Vagina (tissue), 2 donors: ENCODE results near the gene OR6B1. TPM values are rescaled to one million over a fixed set of nuclear protein-coding genes. Genes with fewer than 3 reads are reported as not detected.

Experiments used
- DNase-seq, 2 donors: peaks; one replicate each; pipeline ENCODE4 v3.0.0-alpha.2; 2017; ENCODE audit errors: extremely low spot score in 2 of 2
- H3K27ac ChIP-seq: fragments of 200-600 bp; sonication (generic); one replicate; pipeline ENCODE4 v1.5.1; 2019
- H3K27me3 ChIP-seq: fragments of 200-600 bp; sonication (generic); one replicate; pipeline ENCODE4 v1.5.1; 2019
- H3K36me3 ChIP-seq, 2 donors: fragments of 200-600 bp; sonication (generic); one replicate each; pipeline ENCODE4 v1.5.1; 2017 to 2019
- H3K4me1 ChIP-seq: fragments of 200-600 bp; sonication (generic); one replicate; pipeline ENCODE4 v1.5.1; 2019
- H3K4me3 ChIP-seq, 2 donors: fragments of 200-600 bp; sonication (generic); 1 replicate in 1 of 2; 2 replicates in 1 of 2; pipeline ENCODE4 v1.5.1; 2016 to 2019
- H3K9me3 ChIP-seq: fragments of 200-600 bp; sonication (generic); one replicate; pipeline ENCODE4 v1.5.1; 2019
- POLR2A ChIP-seq, 2 donors: fragments of 450-650 bp; IDR thresholded peaks; one replicate each; pipeline ENCODE4 v1.6.1; 2017; ENCODE audit warnings: antibody characterized with exemption in 2 of 2, mild to moderate bottlenecking in 2 of 2, moderate library complexity in 2 of 2
- POLR2AphosphoS5 ChIP-seq, 2 donors: sonication (generic); formaldehyde crosslinking; IDR thresholded peaks; one replicate each; pipeline ENCODE4 v1.9.0; 2017; ENCODE audit warnings: antibody characterized with exemption in 2 of 2, mild to moderate bottlenecking in 2 of 2, low read depth in 1 of 2; ENCODE audit not compliant: insufficient read depth in 1 of 2
- intact Hi-C: fragments of 100-400 bp; cut with DNase I; formaldehyde crosslinking; loops from one replicate; pipeline ENCODE4 v1.15.1; 2023
- total RNA-seq: library from RNA; depleted of rRNA; stranded (reverse); fragments of >200 nt; gene quantifications from one replicate; pipeline ENCODE4 v1.2.3, GENCODE V29; 2016
- TF ChIP-seq, protein P1 (sequence below), 3 experiments: fragments of 450-650 bp in 2 of 3; fragments of 200-600 bp in 1 of 3; sonication (generic) in 1 of 3; IDR thresholded peaks; one replicate each; pipeline ENCODE4 v1.5.1; 2017 to 2019; ENCODE audit warnings: antibody characterized with exemption in 3 of 3, mild to moderate bottlenecking in 2 of 3, moderate library complexity in 2 of 3

Gene OR6B1
- total RNA-seq, 1 donor from 2014 or later = not detected

DNA sequence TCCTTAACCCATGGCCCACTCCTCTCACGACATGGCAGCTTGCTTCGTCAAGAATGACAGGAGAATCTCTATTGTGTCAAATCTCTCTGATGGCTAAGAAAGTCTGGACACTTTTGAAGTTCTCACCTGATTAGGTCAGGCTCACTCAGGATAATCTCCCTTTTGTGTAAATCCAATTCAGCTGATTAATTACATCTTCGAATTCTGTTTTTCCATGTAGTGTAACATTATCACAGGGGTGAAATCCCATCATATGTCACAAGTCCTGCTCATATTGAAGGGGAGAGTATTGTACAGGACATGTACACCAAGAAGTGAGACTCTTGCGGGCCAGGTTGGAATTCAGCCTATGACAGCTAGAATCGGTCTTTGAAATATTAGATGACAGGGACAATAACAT, 16.2 kb upstream of the OR6B1 start:
- TF ChIP-seq, protein P1, sequence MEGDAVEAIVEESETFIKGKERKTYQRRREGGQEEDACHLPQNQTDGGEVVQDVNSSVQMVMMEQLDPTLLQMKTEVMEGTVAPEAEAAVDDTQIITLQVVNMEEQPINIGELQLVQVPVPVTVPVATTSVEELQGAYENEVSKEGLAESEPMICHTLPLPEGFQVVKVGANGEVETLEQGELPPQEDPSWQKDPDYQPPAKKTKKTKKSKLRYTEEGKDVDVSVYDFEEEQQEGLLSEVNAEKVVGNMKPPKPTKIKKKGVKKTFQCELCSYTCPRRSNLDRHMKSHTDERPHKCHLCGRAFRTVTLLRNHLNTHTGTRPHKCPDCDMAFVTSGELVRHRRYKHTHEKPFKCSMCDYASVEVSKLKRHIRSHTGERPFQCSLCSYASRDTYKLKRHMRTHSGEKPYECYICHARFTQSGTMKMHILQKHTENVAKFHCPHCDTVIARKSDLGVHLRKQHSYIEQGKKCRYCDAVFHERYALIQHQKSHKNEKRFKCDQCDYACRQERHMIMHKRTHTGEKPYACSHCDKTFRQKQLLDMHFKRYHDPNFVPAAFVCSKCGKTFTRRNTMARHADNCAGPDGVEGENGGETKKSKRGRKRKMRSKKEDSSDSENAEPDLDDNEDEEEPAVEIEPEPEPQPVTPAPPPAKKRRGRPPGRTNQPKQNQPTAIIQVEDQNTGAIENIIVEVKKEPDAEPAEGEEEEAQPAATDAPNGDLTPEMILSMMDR (IDR thresholded peaks at IDR 0.05) = no peak
- TF ChIP-seq POLR2A (IDR thresholded peaks at IDR 0.05) = no peak
- TF ChIP-seq POLR2AphosphoS5 (IDR thresholded peaks at IDR 0.05; ENCODE audit: insufficient read depth in 1 of 2, low read depth in 1 of 2) = no peak
- intact Hi-C loops = no loop called here
- Histone ChIP-seq H3K4me3 (no peak overlapping the region), H3K4me1 (no peaks in the 10 kb centered on the region), H3K9me3 (no peaks in the 10 kb centered on the region), H3K27me3 (no peaks in the 10 kb centered on the region), H3K36me3 (no peaks in the 10 kb centered on the region), H3K27ac (no peak overlapping the region)
- no peak for DNase-seq

DNA sequence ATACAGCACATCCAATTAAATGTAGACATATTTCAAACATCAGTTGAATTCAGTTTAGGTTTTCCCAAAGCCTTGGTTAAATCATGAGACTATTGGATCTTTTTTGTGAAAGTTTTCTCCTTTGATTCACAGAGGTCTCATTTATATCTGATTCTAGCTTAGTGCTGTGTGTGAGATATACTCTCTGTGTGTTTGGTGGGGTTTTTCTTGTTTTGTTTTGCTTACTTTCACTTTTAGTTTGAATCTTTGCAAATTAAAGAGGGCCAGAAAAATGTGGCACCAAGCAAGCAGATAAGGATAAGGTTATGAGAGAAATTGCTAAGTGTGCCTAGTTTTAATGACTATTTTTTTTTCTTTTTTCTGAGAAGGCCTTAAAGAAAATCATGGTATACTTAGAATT, 12.6 kb upstream of the OR6B1 start:
- Histone ChIP-seq H3K27ac (no peak overlapping the region), H3K27me3 (no peaks in the 10 kb centered on the region), H3K9me3 (no peaks in the 10 kb centered on the region), H3K36me3 (no peaks in the 10 kb centered on the region), H3K4me3 (no peak overlapping the region), H3K4me1 (no peaks in the 10 kb centered on the region)
- TF ChIP-seq, protein P1 (IDR thresholded peaks at IDR 0.05) = no peak
- TF ChIP-seq POLR2A (IDR thresholded peaks at IDR 0.05) (no peak), POLR2AphosphoS5 (IDR thresholded peaks at IDR 0.05; ENCODE audit: insufficient read depth in 1 of 2, low read depth in 1 of 2) (no peak)
- DNase-seq = no peak
- intact Hi-C loops = no loop called here

DNA sequence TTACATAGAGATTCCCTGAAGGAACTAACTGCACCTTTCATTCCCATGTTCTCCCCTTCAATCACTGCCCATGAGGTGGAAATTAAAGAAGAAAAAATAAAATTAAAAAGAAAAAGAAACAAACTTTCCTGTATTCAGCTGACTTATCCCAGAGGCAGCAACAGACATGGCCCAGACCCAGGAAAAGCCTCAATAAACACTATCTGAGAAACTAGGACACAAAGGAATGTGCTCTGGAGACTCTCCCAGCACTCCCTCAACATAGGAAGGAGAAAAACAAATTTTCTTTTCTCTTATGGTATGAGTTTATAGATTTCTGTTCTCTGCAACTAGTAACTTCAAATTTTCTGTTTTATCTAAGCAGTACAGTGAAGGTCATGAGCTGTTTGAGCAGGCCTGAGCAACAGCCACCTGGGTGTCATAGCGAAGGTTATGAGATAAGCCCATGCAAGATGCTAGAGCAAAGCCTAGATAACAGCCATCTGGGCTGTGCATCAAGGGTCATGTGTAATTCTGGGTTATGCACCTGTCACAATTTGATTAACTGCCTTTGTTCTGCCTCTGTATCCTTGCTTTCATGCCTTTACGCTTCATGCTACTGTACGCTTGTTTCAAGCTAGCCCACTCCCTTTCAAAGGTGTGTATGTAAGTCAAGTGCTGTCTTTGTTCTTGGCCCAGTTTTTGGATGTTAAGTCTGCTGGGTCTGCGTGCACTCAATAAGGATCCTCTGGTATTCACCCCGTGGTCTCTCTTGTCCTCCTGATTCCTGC, 11.0 kb upstream of the OR6B1 start:
- H3K27me3 ChIP-seq = no peaks in the 10 kb centered on the region
- TF ChIP-seq POLR2A (IDR thresholded peaks at IDR 0.05) (no peak), POLR2AphosphoS5 (IDR thresholded peaks at IDR 0.05; ENCODE audit: insufficient read depth in 1 of 2, low read depth in 1 of 2) (no peak)
- TF ChIP-seq, protein P1 (IDR thresholded peaks at IDR 0.05) = no peak
- no peak overlapping the region for H3K4me3 ChIP-seq
- DNase-seq = no peak
- no peak overlapping the region for H3K27ac ChIP-seq
- intact Hi-C loops = no loop called here
- no peaks in the 10 kb centered on the region for H3K4me1 ChIP-seq
- H3K9me3 ChIP-seq = no peaks in the 10 kb centered on the region
- no peaks in the 10 kb centered on the region for H3K36me3 ChIP-seq

DNA sequence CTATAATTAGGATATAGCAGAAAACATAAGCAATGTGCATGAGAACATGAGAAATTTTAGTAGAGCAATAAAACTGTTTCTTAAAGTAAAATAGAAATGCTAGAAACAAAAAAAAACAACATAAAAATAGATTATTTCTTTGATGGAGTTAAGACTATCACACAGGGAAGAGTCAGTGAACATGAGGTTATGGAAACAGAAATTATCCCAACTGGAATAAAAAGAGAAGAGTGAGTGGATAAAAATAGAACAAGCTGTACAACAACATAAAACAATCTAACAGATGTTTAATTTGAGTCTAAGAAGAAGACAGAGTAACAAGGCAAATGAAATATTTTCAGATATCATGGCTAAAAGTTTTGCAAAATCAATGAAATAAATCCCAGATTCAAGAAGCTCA, 7.5 kb upstream of the OR6B1 start:
- Histone ChIP-seq H3K36me3 (no peaks in the 10 kb centered on the region), H3K4me3 (no peak overlapping the region), H3K27me3 (no peaks in the 10 kb centered on the region), H3K4me1 (no peaks in the 10 kb centered on the region), H3K27ac (no peak overlapping the region), H3K9me3 (no peaks in the 10 kb centered on the region)
- intact Hi-C loops = no loop called here
- TF ChIP-seq, protein P1 (IDR thresholded peaks at IDR 0.05) = no peak
- no peak for TF ChIP-seq POLR2AphosphoS5 (IDR thresholded peaks at IDR 0.05; ENCODE audit: insufficient read depth in 1 of 2, low read depth in 1 of 2)
- TF ChIP-seq POLR2A (IDR thresholded peaks at IDR 0.05) = no peak
- no peak for DNase-seq

DNA sequence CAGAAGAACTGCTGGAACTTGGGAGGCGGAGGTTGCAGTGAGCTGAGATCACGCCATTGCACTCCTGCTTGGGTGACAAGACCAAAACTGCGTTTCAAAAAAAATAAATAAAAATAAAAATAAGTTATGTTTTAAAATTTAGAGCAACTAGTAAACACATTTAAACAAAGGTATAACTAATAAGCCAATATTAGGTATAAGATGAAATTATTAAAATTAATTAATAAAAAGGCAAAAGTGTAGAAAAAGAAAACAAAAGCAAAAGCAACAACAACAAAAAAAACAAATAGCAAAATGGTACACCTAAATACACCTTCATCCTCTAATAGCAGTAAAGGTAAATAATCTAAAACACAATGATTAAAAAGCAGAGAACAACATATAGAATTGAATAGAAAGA, 6.2 kb upstream of the OR6B1 start:
- H3K36me3 ChIP-seq = no peaks in the 10 kb centered on the region
- no peak overlapping the region for H3K4me3 ChIP-seq
- H3K9me3 ChIP-seq = no peaks in the 10 kb centered on the region
- no peak for TF ChIP-seq POLR2AphosphoS5 (IDR thresholded peaks at IDR 0.05; ENCODE audit: insufficient read depth in 1 of 2, low read depth in 1 of 2)
- TF ChIP-seq, protein P1 (IDR thresholded peaks at IDR 0.05) = no peak
- no peak for TF ChIP-seq POLR2A (IDR thresholded peaks at IDR 0.05)
- no peak overlapping the region for H3K27ac ChIP-seq
- H3K27me3 ChIP-seq = no peaks in the 10 kb centered on the region
- intact Hi-C loops = no loop called here
- no peaks in the 10 kb centered on the region for H3K4me1 ChIP-seq
- DNase-seq = no peak
